Mesenteric fat pad (tissue), 1 donor: ENCODE results near the gene RNF220. TPM values are rescaled to one million over a fixed set of nuclear protein-coding genes. Genes with fewer than 3 reads are reported as not detected.
"Not testable (repeated sequence)": the region's sequence is repeated elsewhere in the genome, so short reads cannot be mapped to it uniquely, and the experiment has no call there.

Experiments used
- DNase-seq: peaks from one replicate; pipeline ENCODE4 v3.0.0-alpha.2; 2020; ENCODE audit warnings: low spot score
- total RNA-seq: library from RNA; stranded (reverse); fragmentation: NEBNext Ultra II Directional; extraction: Animal tissue kit (Norgen Biotek cat#: 25700); gene quantifications from one replicate; pipeline ENCODE4 v1.2.1, GENCODE V29; 2021
- donor health status: DM: yes; HTN: yes; CAD: no.

Gene RNF220
- total RNA-seq, 1 donor from 2014 or later: 60.1 TPM

DNA sequence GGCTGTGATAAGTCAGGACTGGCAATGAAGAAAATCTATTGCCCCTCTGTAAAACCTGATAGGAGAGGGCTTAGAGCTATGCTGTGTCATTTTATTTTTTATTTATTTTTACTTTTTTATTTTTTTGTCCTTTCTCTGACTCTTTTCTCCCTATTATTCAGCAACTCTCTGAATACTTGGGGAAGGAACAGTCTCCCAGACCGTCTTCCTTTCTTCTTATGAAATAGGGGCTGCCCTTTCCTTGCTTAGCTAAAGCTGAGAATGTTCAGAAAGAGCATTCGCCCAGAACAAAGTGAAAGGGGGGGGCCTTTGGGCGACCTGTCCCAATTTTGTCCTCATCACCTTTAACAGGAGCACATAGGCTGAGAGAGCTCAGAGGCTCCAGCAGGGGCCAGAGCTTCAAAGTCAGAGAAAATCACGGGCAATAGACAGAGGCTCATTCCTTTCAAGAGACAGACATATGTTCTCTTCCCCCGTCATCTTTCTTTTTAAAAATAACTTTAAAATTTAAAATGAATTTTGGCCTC, 80.9 kb downstream of the RNF220 start:
- DNase-seq: no peak

DNA sequence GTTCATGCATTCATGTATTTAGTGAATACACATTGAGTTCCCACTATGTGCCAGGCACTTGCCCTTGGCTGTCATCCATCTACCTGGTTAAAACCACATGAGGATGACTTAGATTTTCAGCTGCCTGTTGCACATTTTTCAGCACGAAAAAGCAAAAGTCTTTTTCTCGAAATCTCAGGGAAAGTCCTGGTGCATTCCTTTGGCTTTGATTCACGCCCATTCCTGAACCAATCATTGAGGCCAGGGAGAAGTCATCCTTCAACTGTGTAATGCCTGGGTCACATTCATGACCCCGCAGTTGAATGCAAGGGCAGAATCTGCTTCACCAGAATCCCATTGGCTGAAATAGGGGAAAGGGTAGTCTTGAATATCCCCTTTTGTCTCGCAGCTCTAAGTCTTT, 84.4 kb downstream of the RNF220 start:
- DNase-seq: no peak

DNA sequence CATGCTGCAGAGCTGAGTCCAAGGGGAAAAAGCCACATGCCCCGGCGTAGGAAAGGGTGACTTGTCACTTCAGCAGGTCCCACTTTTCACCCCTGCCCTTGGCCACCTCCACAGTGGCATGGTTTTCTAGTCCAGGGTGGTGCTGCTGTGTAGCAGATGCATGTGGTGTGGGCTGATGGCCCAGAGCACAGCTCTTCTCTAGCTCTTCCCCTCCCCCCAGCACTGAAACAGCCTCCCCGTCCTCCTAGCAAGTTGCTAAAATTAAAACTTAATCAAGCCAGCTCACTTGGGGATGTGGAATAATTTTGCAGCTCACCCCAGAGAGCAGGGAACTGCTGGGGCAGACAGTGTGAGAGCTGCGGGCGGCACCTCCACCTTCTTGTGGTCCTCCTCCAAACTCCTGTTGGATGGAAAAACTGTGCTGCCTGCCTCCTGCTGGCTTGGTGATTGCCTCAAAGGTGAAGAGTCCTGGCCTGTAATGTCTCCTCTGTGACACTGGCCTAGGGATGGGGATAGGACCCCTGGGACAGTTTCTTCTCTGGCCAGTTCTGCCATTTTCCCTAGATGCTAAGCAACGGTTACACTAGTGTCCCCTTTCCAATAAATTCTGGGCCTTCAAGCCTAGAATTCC, 91.6 kb downstream of the RNF220 start:
- no peak for DNase-seq

DNA sequence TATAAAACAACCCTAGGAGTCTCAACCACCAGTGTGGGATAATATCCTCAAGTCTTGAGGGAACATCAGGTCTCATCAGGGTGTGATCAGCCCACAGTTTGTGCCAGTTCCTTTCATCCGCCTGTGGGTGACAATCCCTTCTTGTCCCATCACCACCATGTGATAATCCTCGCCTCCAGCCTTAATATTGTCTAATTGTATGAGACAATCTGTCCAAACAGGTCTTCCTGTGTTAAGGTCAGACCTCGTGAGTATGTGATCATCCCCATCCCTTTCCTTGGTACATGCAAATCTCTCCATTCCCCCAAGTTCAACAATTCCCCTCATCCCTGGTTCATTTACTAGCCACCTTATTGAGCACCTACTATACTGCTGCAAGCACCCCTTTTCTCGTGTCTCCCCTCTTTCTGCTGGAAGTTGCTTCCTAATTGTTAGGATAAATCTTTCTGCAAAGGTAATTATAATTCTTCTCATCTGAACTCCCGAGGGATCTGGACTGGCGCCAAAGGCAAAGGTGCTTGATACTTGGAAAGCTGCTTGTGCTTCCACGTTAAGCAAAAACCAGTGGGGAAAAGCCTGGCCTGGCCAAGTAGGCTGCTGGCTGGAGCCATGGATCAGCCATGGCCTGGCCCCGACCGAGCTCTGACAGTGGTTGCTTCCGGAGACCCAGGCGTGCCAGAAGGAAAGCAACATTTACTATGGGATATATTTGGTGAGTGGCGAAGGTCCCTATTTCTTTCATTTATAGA, 92.5 kb downstream of the RNF220 start:
- no peak for DNase-seq

DNA sequence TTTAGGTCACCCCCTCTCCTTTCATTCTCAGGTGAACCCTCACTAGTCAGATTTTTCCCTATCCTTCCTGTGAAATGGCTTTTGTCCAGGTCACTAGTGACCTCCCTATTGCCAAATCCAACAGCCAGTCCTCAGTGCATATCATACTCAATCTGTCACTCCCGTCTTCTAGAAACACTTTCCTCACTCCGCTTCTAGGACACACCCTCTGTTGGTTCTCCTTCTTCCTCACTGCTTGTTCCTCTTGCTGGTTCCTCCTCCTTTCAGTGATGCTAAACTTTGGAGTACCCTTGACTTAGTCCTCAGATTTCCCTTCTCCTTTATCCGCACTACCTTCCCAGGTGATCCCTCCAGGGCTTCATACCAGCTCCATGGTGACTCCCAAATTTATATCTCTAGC, 94.3 kb downstream of the RNF220 start:
- no peak for DNase-seq

DNA sequence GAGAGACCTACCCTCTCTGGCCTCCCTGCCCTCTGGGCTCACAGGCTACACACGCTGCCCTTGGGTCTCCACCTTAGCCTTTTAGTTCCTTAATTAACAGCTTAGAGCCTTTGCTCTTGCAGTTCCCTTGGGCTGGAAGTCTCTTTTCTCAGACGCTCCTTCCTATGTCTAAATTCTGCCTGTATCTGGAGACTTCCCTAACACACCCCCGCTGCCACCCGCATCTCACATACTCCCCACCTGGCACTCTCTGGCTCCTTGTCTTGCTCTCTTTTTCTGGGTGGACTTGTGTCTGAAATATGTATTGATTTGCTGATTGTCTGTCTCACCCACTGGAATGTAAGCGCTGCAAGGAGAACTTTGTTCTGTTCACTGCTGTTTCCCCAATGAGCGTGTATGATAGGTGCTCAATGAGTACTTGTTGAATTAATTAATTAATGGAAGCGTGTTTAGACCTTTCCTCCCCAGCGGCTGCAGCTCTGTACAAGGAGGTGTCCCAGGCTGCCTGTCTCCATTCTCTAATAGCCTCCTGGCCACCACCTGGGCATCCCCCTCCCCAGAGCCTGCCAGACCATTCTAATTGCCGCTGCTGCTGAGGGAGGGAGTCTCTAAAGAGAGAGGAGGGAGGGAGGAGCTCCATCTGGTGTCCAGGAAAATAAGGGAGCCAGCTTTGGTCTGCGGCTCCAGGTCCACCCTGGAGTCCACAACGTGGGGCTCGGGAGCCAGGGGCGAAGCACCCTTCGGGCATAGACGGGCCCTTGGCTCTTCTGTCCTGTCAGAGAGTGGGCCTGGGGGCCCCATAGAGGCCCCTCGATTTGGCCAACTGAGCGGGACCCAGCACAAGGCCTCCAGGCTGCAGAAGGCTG, 95.4 kb downstream of the RNF220 start:
- DNase-seq: no peak

DNA sequence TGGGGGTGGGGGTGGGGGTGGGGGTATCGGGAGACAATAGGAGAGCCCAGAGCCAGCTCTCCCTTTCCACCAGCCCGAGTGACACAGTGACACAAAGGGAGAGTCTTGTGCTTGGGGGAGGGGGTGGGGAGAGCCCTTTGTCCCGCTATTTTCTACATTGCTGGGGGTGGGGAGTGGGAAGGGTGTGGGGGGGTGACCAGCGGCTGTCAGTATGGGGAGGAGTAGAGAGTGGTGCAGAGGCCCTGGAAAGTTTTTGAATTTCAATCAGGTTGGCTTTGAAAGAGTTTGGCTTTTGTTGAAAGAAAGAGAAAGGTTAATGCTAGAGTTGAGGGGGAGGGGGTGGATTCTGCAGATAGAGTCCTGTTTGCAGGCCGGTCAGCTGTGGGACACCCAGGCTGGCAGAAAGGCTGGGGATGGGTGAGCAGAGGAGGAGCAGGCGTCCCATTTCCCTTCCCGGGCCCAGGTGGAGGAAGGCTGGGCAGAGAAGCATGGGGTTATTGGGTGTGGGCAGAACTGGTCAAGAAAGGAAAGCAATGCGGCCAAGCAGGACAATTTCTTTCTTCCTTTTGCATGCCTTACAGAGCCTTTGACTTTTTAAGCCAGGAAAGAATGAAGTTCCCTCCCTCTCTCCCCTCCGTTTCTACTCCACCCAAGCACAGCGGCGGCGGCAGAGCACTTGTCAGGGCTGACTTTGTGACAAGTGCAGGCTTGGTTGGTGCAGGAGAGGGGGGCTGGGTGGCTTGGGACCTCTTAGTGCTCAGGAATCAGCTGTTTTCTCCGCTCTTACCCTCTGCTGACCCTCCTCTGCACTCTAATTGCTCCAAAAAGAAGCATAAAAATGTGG, 96.2 kb downstream of the RNF220 start:
- no peak for DNase-seq

DNA sequence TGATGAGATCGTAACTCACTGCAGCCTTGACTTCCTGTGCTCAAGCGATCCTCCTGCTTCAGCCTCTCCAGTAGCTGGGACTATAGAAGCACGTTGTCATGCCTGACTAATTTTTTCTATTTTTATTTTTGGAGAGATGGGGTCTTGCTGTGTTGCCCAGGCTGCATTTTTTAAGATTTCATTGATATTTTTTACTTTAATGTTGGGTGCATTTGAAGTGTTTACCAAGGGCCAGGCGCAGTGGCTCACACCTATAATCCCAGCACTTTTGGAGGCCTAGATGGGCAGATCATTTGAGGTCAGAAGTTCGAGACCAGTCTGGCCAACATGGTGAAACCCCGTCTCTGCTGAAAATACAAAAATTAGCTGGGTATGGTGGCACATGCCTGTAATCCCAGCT, 97.8 kb downstream of the RNF220 start:
- DNase-seq: not testable (repeated sequence)

DNA sequence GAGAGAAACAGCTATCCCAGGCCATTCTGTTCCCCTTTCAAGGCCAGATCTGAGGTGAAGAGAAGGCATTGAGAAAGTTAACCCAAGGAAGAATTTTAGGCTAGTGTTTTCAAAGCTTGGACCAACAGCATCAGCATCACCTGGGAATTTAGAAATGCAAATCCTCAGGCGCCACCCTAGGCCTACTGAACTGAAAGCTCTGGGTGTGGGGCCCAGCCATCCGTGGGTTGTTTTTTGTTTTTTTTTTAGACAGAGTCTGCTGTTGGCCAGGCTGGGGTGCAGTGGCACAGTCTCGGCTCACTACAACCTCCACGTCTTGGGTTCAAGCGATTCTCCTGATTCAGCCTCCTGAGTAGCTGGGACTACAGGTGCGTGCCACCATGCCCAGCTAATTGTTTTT, 98.6 kb downstream of the RNF220 start:
- DNase-seq: no peak

DNA sequence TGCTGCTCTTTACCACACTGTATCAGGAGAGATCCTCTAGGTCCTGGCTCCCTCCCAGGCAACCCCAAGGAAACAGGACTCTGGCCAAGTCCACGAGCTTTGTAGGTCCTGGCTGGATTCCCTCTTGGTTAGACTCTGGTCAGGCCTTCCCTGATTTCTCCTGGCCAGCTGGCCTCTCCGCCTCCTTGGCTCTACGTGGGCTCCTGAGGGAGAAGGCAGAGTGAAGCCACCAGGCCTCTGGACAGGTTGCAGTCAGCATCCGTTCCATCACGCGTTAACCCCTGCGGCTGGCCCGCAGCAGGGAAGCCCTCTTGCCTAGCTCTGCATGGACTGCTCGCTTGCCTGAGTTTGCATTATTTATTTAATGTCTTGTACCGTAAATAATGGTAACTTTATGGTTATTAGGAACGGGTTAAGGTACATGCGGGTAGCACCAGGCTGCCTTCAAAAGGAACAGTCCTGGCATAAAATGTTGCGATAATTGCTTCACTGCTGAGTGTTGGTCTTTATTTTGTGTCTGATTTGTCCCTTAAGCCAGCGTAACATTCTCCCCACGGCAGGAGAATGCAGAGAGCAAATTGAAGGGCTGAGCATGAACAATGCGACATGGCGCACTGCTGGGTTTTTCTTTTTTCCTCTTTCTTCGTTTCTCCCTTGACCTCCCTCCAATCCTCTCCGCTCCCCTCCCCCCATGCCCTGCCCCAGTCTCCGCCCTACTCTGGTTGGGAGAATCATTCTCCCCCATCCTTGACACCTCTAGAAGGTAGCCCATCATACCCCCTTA, 100.3 kb downstream of the RNF220 start:
- DNase-seq: no peak

DNA sequence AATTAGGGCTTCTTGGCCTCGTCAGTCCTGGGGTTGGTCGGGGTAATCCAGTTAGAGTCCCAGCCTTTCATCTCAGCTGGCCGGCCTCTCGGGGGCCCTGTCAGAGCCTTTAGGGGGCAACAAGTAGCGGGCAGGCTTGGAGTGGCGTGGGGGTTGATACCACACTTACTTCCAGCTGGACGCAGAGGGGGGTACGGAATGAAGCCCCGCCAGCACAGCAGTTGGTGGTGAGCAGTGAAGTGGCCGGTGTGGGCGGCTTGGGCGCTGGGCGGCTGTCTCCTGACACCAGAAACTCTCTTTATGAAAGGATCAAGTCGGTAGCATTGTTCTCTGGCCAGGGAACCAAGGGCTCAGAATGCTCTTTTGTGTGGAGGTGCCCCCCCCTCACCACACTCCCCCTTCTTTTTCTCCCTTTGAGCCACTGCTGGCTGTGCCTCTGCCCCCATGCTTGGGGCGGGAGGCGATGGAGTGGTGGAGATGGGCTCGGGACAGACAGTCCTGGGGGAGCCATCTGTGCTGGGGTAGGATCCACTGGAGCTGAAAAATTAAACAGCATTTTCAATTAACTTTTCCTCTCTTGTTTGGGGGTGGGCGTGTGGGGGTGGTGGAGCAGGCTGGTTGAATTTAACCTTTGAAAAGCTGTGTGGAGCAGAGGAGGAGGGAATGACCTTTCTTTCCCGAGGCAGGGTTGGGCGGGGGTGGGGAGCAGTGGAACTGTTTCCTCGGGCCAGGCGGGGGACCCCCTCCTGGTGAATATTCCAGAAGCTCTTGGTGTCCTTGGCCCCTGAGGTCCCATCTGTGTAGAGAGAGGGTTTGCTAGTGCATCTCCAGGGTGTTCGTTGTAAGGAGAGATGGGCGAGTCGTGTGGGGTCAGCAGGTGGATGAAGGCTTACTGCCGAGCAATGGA, 102.7 kb downstream of the RNF220 start:
- DNase-seq: no peak

DNA sequence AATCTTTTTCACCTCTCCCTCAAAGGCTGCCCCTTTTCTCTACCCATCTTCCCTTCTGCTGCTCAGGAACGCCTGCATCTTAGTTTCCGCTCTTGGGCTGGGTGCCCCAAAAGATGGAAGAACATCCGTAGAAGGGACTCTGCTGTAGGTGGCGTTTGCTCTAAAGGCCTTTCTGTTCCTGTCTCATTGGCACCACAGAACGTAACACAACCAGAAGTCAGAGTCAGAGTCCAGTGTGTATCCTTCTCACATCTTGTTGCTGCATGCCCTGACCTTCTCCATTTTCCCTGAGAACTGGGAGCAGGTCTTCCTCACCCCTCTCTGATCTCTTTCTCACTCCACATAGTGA, 103.3 kb downstream of the RNF220 start:
- DNase-seq: no peak

DNA sequence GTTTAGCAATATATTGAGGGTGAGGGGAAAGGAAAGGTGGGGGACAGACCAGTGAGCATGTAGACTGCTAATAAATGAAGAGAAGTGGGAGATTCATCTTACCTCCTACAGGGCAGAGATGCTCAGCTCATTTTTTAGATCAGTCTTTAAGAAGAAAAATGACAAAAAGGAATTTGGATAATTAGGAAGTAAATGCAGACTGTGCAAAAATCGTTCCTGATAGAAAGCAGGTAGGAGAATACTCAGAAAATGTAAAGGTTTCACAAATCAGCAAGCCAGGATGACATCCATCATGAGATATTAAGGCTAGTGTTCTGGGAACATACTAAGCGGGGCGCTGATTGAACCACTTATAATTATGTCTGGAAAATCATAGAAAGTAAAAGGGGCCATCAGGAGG, 106.3 kb downstream of the RNF220 start:
- DNase-seq: no peak

DNA sequence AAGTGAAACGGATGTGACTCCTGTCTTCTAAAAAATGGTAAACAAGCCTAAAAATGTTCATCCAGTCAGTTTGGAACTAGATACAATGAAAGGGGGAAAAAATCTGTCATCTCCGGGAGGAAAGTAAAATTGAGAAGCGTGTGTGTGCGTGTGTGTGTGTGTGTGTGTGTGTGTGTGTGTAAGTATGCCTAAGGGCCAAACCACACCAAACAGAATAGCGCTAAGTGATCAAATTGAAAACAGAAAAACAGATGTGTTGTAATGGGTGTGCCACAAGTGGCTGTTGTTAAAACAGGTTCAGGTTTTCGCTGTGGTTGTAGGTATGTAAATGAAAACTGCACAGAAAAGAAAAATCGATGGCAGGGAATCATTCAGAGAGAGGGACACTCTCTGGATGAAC, 106.7 kb downstream of the RNF220 start:
- DNase-seq: no peak

DNA sequence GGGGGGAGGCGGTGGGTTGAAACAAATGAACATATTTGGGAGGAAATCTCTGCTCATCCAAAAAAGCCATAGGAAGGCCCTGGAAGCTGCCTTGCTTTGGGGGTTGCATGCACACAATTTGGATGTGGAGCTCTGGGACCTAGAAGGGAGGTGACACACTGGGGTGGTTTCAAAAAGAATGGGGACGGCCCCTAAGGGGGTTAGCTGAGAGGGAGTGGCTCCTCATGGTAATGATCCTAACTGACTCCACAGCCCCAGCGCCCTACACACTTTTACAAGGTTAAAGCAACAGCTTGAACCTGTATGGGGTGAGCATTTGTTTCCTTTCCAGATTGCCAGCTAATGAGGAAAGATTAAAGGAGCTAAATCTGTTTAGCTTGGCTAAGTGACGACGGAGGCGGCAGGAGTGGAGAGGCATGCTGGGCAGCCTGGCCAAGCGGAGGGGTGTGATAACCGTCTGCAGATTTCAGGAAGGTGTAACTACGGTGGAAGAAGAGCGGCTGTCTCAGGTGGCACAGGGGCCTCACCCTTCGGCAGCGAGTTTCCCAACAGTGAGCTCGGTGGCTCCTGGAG, 107.3 kb downstream of the RNF220 start:
- no peak for DNase-seq

DNA sequence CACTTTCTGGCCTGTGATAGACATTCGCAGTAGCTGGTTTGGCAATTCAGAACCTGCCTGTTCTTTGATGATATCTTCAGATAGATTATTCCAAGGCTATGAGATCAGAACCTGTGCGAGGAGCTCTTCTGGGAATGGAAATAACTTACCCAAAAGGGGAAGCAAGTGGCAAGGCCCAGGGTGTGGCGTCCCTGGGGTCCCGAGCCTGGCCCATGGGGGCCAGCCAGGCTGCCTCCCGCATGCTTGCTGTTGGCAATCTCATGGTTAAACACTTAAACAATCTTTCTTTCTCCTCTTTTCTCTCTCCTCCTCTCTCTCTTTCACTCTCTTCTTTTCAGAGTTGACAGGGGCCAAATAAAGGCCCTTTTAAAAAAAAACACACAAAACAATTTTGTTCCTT, 108.1 kb downstream of the RNF220 start:
- no peak for DNase-seq

DNA sequence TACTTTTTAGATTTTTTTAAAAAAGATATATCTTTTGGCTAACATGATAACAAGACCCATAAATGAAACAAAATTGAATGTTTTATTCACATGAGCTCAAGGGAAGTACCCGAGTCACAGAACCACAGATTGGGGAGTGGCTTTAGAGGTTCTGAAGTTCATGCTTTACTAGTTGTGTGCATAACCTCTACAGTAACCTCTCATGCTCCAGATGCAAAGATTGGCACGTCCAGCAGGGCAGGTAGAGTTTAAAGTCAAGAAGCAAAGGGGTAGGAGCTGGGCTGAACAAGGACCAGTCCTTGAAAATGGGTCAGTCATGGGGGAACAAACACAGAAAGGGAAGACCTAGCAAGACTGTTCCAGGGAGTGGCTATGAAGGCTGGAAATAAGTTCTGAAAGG, 109.6 kb downstream of the RNF220 start:
- DNase-seq: no peak

DNA sequence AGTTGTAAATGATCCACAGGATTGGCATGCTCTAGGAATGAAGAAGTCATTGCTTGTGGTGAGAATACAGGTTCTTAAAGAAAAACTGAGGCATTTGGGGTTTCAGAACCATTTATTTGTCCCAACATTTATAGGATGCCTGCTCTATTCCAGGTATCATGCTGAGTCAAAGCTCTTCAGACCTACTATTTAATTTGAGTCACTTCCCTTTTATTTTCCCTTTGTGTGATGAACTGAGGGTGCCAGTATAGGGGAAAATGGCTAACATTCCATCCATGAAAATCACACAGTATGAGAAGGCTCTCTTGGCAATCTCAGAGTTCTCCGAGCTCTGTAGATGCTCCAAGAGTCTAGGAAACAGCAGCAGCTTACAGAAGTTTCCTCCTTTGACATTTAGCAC, 110.4 kb downstream of the RNF220 start:
- no peak for DNase-seq
